ENCODE measurements around the gene SUCNR1.
"Not testable (repeated sequence)": the region's sequence is repeated elsewhere in the genome, so short reads cannot be mapped to it uniquely, and the experiment has no call there.

GRCh38 chr3:151885397-151885796 lies 12.0 kb downstream of the SUCNR1 start:
- not testable (repeated sequence) for TF ChIP-seq CTCF (IDR thresholded peaks at IDR 0.05); ZFX (IDR thresholded peaks at IDR 0.05; ENCODE audit: borderline replicate concordance)
